Measurements from ENCODE around the gene ACTBL2.

GRCh38 chr5:57435701-57436134 is 46.9 kb downstream of the ACTBL2 start:
- TF ChIP-seq EZH2 (IDR thresholded peaks at IDR 0.05; ENCODE audit: insufficient read depth, poor library complexity, severe bottlenecking) (no peak), EZH2phosphoT487 (IDR thresholded peaks at IDR 0.05; ENCODE audit: insufficient read depth, low read depth) (peak; percentile 78; the same call in 1 of the 2 replicates)

Data from GM23248 (cell line).